WTC11 (cell line): ENCODE results near the gene DTX4. TPM values are rescaled to one million over a fixed set of nuclear protein-coding genes. Genes with fewer than 3 reads are reported as not detected.

Experiments
- ATAC-seq: fragments of 200-7000 bp; cut with Tn5 transposase; 2 replicates; pipeline ENCODE4 v1.10.0; 2021; ENCODE audit warnings: mild to moderate bottlenecking, moderate library complexity
- CTCF ChIA-PET: fragments of 300-600 bp; sonication (Branson Sonifier 250); formaldehyde crosslinking; loops from one replicate; lab custom pipeline; 2021; ENCODE audit warnings: antibody characterized with exemption; lab: Charles Lee
- POLR2A ChIA-PET: fragments of 350-600 bp; sonication (Branson Sonifier 250); formaldehyde crosslinking; loops from one replicate; lab custom pipeline; 2021; ENCODE audit warnings: antibody characterized with exemption; lab: Charles Lee
- DNase-seq: peaks from one replicate; pipeline ENCODE4 v3.0.0; 2021; ENCODE audit warnings: low spot score
- H3K27ac Mint-ChIP-seq: 2 replicates; pipeline ENCODE4 v1.8.0; 2021; ENCODE audit warnings: mixed read lengths
- H3K27me3 Mint-ChIP-seq: 2 replicates; pipeline ENCODE4 v1.8.0; 2021; ENCODE audit warnings: low read depth, mild to moderate bottlenecking, moderate library complexity, mixed read lengths
- H3K36me3 Mint-ChIP-seq: 2 replicates; pipeline ENCODE4 v1.8.0; 2021; ENCODE audit warnings: mixed read lengths
- H3K4me1 Mint-ChIP-seq: 2 replicates; pipeline ENCODE4 v1.8.0; 2022; ENCODE audit warnings: mixed read lengths
- H3K4me3 Mint-ChIP-seq: 2 replicates; pipeline ENCODE4 v1.8.0; 2021; ENCODE audit warnings: mild to moderate bottlenecking, moderate library complexity, mixed read lengths
- H3K9me3 Mint-ChIP-seq: 2 replicates; pipeline ENCODE4 v1.8.0; 2021; ENCODE audit warnings: mixed read lengths
- ATF2 ChIP-seq: sonication (generic); formaldehyde crosslinking; IDR thresholded peaks from 2 replicates; pipeline ENCODE4 v1.8.1; 2022; ENCODE audit warnings: low read depth, missing genetic modification reagents, borderline replicate concordance
- CBFB ChIP-seq: sonication (generic); formaldehyde crosslinking; IDR thresholded peaks from 2 replicates; pipeline ENCODE4 v1.8.1; 2022; ENCODE audit warnings: mild to moderate bottlenecking, low read depth, missing genetic modification reagents
- CDX4 ChIP-seq: fragments of 250-450 bp; sonication (Bioruptor Pico); IDR thresholded peaks from 2 replicates; pipeline ENCODE4 v1.9.0; 2021; ENCODE audit warnings: moderate library complexity, mild to moderate bottlenecking, inconsistent platforms, borderline replicate concordance
- E2F4 ChIP-seq: sonication (generic); formaldehyde crosslinking; IDR thresholded peaks from 2 replicates; pipeline ENCODE4 v1.8.1; 2022; ENCODE audit warnings: low read depth, mild to moderate bottlenecking, moderate library complexity, missing genetic modification reagents, borderline replicate concordance
- E2F5 ChIP-seq: sonication (generic); formaldehyde crosslinking; IDR thresholded peaks from 2 replicates; pipeline ENCODE4 v1.8.1; 2022; ENCODE audit warnings: mild to moderate bottlenecking, moderate library complexity, missing genetic modification reagents
- FOXP1 ChIP-seq: sonication (generic); formaldehyde crosslinking; IDR thresholded peaks from 2 replicates; pipeline ENCODE4 v1.8.0; 2022; ENCODE audit warnings: missing genetic modification reagents, mild to moderate bottlenecking, moderate library complexity, borderline replicate concordance
- GTF2I ChIP-seq: fragments of 250-450 bp; sonication (Bioruptor Pico); conservative IDR thresholded peaks from 2 replicates; pipeline ENCODE4 v1.4.0; 2021; ENCODE audit warnings: mild to moderate bottlenecking
- HMGA2 ChIP-seq: fragments of 250-450 bp; sonication (Bioruptor Pico); IDR thresholded peaks from 2 replicates; pipeline ENCODE4 v1.4.0; 2021; ENCODE audit warnings: mild to moderate bottlenecking, moderate library complexity
- MXD4 ChIP-seq: fragments of 250-450 bp; sonication (Bioruptor Pico); IDR thresholded peaks from 2 replicates; pipeline ENCODE4 v1.8.0; 2021; ENCODE audit warnings: mild to moderate bottlenecking, moderate library complexity, borderline replicate concordance
- MYBL2 ChIP-seq: sonication (generic); formaldehyde crosslinking; IDR thresholded peaks from 2 replicates; pipeline ENCODE4 v1.8.1; 2023; ENCODE audit warnings: mild to moderate bottlenecking, moderate library complexity, missing genetic modification reagents
- NFYB ChIP-seq: sonication (generic); formaldehyde crosslinking; conservative IDR thresholded peaks from 2 replicates; pipeline ENCODE4 v1.8.0; 2022; ENCODE audit warnings: low read depth, missing genetic modification reagents
- RELA ChIP-seq: sonication (generic); formaldehyde crosslinking; IDR thresholded peaks from 2 replicates; pipeline ENCODE4 v1.8.1; 2022; ENCODE audit warnings: missing genetic modification reagents, mild to moderate bottlenecking, borderline replicate concordance
- SMAD3 ChIP-seq: sonication (generic); formaldehyde crosslinking; IDR thresholded peaks from 2 replicates; pipeline ENCODE4 v1.8.0; 2022; ENCODE audit warnings: missing genetic modification reagents, mild to moderate bottlenecking, borderline replicate concordance
- SP1 ChIP-seq: sonication (generic); formaldehyde crosslinking; conservative IDR thresholded peaks from 2 replicates; pipeline ENCODE4 v1.8.1; 2022; ENCODE audit warnings: missing genetic modification reagents
- STAT6 ChIP-seq: sonication (generic); formaldehyde crosslinking; conservative IDR thresholded peaks from 2 replicates; pipeline ENCODE4 v1.8.1; 2023; ENCODE audit warnings: mild to moderate bottlenecking, low read depth, missing genetic modification reagents, moderate library complexity
- TEAD4 ChIP-seq: sonication (generic); formaldehyde crosslinking; IDR thresholded peaks from 2 replicates; pipeline ENCODE4 v1.8.0; 2022; ENCODE audit warnings: mild to moderate bottlenecking, missing genetic modification reagents
- TP53 ChIP-seq: sonication (generic); formaldehyde crosslinking; IDR thresholded peaks from 2 replicates; pipeline ENCODE4 v1.8.1; 2023; ENCODE audit warnings: mild to moderate bottlenecking, missing genetic modification reagents
- ZBTB43 ChIP-seq: sonication (generic); formaldehyde crosslinking; IDR thresholded peaks from 2 replicates; pipeline ENCODE4 v1.8.1; 2023; ENCODE audit warnings: mild to moderate bottlenecking, missing genetic modification reagents
- ZNF219 ChIP-seq: sonication (generic); formaldehyde crosslinking; IDR thresholded peaks from 2 replicates; pipeline ENCODE4 v1.8.0; 2023; ENCODE audit warnings: missing genetic modification reagents, mild to moderate bottlenecking, borderline replicate concordance
- ZNF263 ChIP-seq: sonication (generic); formaldehyde crosslinking; IDR thresholded peaks from 2 replicates; pipeline ENCODE4 v1.8.1; 2022; ENCODE audit warnings: low read depth, mild to moderate bottlenecking, moderate library complexity, missing genetic modification reagents
- ZNF512 ChIP-seq: sonication (generic); formaldehyde crosslinking; IDR thresholded peaks from 2 replicates; pipeline ENCODE4 v1.8.1; 2022; ENCODE audit warnings: missing genetic modification reagents, borderline replicate concordance
- total RNA-seq: library from RNA; stranded (reverse); gene quantifications from 3 replicates; pipeline ENCODE4 v1.2.3, GENCODE V29; 2021

The DTX4 gene
- total RNA-seq, 1 experiment from 2014 or later = 15.5 TPM

- TF ChIP-seq ZBTB43 (CRISPR knock-in tag) = no peak
- no peak for TF ChIP-seq CDX4 (CRISPR knock-in tag)
Measured at GRCh38 chr11:59180907-59181306, 9.0 kb downstream of the DTX4 start (continued).

- no peak for DNase-seq
- no peak for ATAC-seq
- POLR2A ChIA-PET = interaction anchor here (0.9 to 1.0 kb wide), 2 partner anchors 8 to 24 kb away, joined by 6 read pairs; no protein-coding TSS in a partner anchor
- CTCF ChIA-PET = interaction anchor here (0.5 to 8.6 kb wide), 26 partner anchors 10 to 521 kb away, joined by 3 to 382 read pairs (median 4); partner anchors contain the start of genes DTX4, FAM111A and OR5A2
- Mint-ChIP-seq H3K36me3 (peaks cover 35% of the 10 kb centered on the region), H3K27me3 (no peaks in the 10 kb centered on the region; the same call in 1 of the 2 replicates), H3K4me1 (peaks cover 31% of the 10 kb centered on the region), H3K27ac (no peak overlapping the region), H3K9me3 (peaks cover 15% of the 10 kb centered on the region), H3K4me3 (no peak overlapping the region)
- TF ChIP-seq MYBL2 (CRISPR knock-in tag) (no peak), TEAD4 (no peak), CBFB (CRISPR knock-in tag) (no peak), E2F4 (CRISPR knock-in tag) (no peak), TP53 (no peak), STAT6 (CRISPR knock-in tag) (no peak), SMAD3 (no peak), NFYB (no peak), SP1 (CRISPR knock-in tag) (no peak), ZNF263 (no peak), ZNF512 (no peak), E2F5 (CRISPR knock-in tag) (no peak), HMGA2 (no peak), RELA (CRISPR knock-in tag) (no peak), FOXP1 (no peak), ATF2 (CRISPR knock-in tag) (no peak), GTF2I (CRISPR knock-in tag) (no peak), ZNF219 (CRISPR knock-in tag) (no peak), MXD4 (CRISPR knock-in tag) (no peak)
Measured at GRCh38 chr11:59181746-59182456, 10.0 kb downstream of the DTX4 start.
